HG03571 (cell line): Measurements from ENCODE around the gene RPGR.

ENCODE experiments used
- ATAC-seq: cut with Tn5 transposase; IDR thresholded peaks from one replicate; pipeline ENCODE4 v1.9.1; 2021; ENCODE audit not compliant: unreplicated experiment

Gene RPGR

GRCh38 chrX:38268011-38268410 is 59.3 kb downstream of the RPGR start:
- ATAC-seq, result no peak

- ATAC-seq, result no peak
Observed at GRCh38 chrX:38262715-38263620, 64.3 kb downstream of the RPGR start.

GRCh38 chrX:38260231-38260630 is 67.1 kb downstream of the RPGR start:
- no peak for ATAC-seq

- ATAC-seq, result no peak
Observed at GRCh38 chrX:38256019-38256418, 71.3 kb downstream of the RPGR start.

- no peak for ATAC-seq
Observed at GRCh38 chrX:38249965-38250364, 77.3 kb downstream of the RPGR start.

GRCh38 chrX:38247051-38247450 is 80.3 kb downstream of the RPGR start:
- ATAC-seq, result no peak

GRCh38 chrX:38240541-38240940 is 86.8 kb downstream of the RPGR start:
- no peak for ATAC-seq

- ATAC-seq, result no peak
Observed at GRCh38 chrX:38236901-38237615, 90.3 kb downstream of the RPGR start.

- ATAC-seq, result no peak
Observed at GRCh38 chrX:38233891-38234667, 93.2 kb downstream of the RPGR start.

GRCh38 chrX:38232079-38232686 is 95.1 kb downstream of the RPGR start:
- no peak for ATAC-seq

GRCh38 chrX:38225093-38225492 is 102.2 kb downstream of the RPGR start:
- no peak for ATAC-seq

- no peak for ATAC-seq
Observed at GRCh38 chrX:38224160-38224559, 103.1 kb downstream of the RPGR start.

GRCh38 chrX:38221391-38221929 is 105.8 kb downstream of the RPGR start:
- ATAC-seq, result no peak

GRCh38 chrX:38220415-38221390 is 106.6 kb downstream of the RPGR start, which contains the start of gene SRPX:
Gene SRPX, minus strand, starts transcription at chrX:38220871. Its CDS starts 79 bp downstream, at chrX:38220792.
- ATAC-seq, result no peak

GRCh38 chrX:38220024-38220414 is 107.3 kb downstream of the RPGR start:
- no peak for ATAC-seq
